ENCODE results near the gene RNF41. TPM values are rescaled to one million over a fixed set of nuclear protein-coding genes. Genes with fewer than 3 reads are reported as not detected.

The RNF41 gene
- total and polyA plus RNA-seq, 3 donors from 2014 or later: 49.3 to 70.2 (median 63.7) TPM

GRCh38 chr12:56258068-56258819 lies 36.5 kb upstream of the RNF41 start, which contains the start of gene ANKRD52:
Gene ANKRD52 (minus strand): TSS chr12:56258384. CDS start chr12:56258269, 115 bp downstream.
- H3K27me3 ChIP-seq: no peaks in the 10 kb centered on the region
- no peaks in the 10 kb centered on the region for H3K36me3 ChIP-seq (ENCODE audit: low read depth, missing control alignments)
- H3K9me3 ChIP-seq: no peaks in the 10 kb centered on the region
- peak within 1 kb of the TSS; percentile 81 to 92 for H3K27ac ChIP-seq
- intact Hi-C loops (cut with DNase I; ENCODE audit: low total_unique reads): no loop called here
- DNase-seq: peak; percentile 78
- peak within 1 kb of the TSS; percentile 87 to 93 for H3K4me3 ChIP-seq
- WGBS, 2 donors: 0 to 1% methylated on average over 9 to 73 of the region's 78 CpGs
- TF ChIP-seq CTCF (IDR thresholded peaks at IDR 0.05) (peak; percentile 60 to 79 (median 68)), POLR2A (IDR thresholded peaks at IDR 0.05) (no peak)
- H3K4me1 ChIP-seq: peaks cover 14% of the 10 kb centered on the region

- TF ChIP-seq CTCF (IDR thresholded peaks at IDR 0.05) (no peak), POLR2A (IDR thresholded peaks at IDR 0.05) (no peak)
- H3K36me3 ChIP-seq (ENCODE audit: low read depth, missing control alignments): no peaks in the 10 kb centered on the region
- intact Hi-C loops (cut with DNase I; ENCODE audit: low total_unique reads): no loop called here
- no peaks in the 10 kb centered on the region for H3K9me3 ChIP-seq
- H3K27ac ChIP-seq: peak overlapping the region; percentile 81 to 92
- H3K4me1 ChIP-seq: peaks cover 14% of the 10 kb centered on the region
- DNase-seq: peak; percentile 37
- H3K4me3 ChIP-seq: peak overlapping the region; percentile 87 to 93
- no peaks in the 10 kb centered on the region for H3K27me3 ChIP-seq
- 0% methylated on average over 6 to 27 of the region's 27 CpGs for WGBS, 2 donors
Observed at GRCh38 chr12:56257491-56258067, 35.9 kb upstream of the RNF41 start.

GRCh38 chr12:56257071-56257470 lies 35.3 kb upstream of the RNF41 start:
- no peak for DNase-seq
- peak overlapping the region; percentile 87 to 93 for H3K4me3 ChIP-seq
- peaks cover 14% of the 10 kb centered on the region for H3K4me1 ChIP-seq
- no peaks in the 10 kb centered on the region for H3K36me3 ChIP-seq (ENCODE audit: low read depth, missing control alignments)
- H3K27ac ChIP-seq: peak overlapping the region in 1 of 2 donors; percentile 92
- no peaks in the 10 kb centered on the region for H3K9me3 ChIP-seq
- TF ChIP-seq POLR2A (IDR thresholded peaks at IDR 0.05) (no peak), CTCF (IDR thresholded peaks at IDR 0.05) (no peak)
- no peaks in the 10 kb centered on the region for H3K27me3 ChIP-seq
- WGBS, 2 donors: 34 to 35% methylated on average over 8 of the region's 8 CpGs
- intact Hi-C loops (cut with DNase I; ENCODE audit: low total_unique reads): no loop called here

- TF ChIP-seq POLR2A (IDR thresholded peaks at IDR 0.05) (no peak), CTCF (IDR thresholded peaks at IDR 0.05) (no peak)
- H3K4me1 ChIP-seq: peaks cover 14% of the 10 kb centered on the region
- 41 to 44% methylated on average over 4 of the region's 4 CpGs for WGBS, 2 donors
- no peaks in the 10 kb centered on the region for H3K9me3 ChIP-seq
- no peak overlapping the region for H3K4me3 ChIP-seq
- intact Hi-C loops (cut with DNase I; ENCODE audit: low total_unique reads): no loop called here
- H3K27ac ChIP-seq: no peak overlapping the region
- no peak for DNase-seq
- no peaks in the 10 kb centered on the region for H3K36me3 ChIP-seq (ENCODE audit: low read depth, missing control alignments)
- H3K27me3 ChIP-seq: no peaks in the 10 kb centered on the region
Observed at GRCh38 chr12:56256326-56256960, 34.7 kb upstream of the RNF41 start.

Data from testis (tissue), 3 donors.